Progenitor cell of endocrine pancreas (in vitro differentiated cells): ENCODE results near the gene SRSF8. TPM values are rescaled to one million over a fixed set of nuclear protein-coding genes. Genes with fewer than 3 reads are reported as not detected.
"Not testable (repeated sequence)": the region's sequence is repeated elsewhere in the genome, so short reads cannot be mapped to it uniquely, and the experiment has no call there.

Experiments used
- DNase-seq: peaks from one replicate; pipeline ENCODE4 v3.0.0; 2021; ENCODE audit warnings: low spot score; ENCODE audit not compliant: unreplicated experiment
- H3K27ac Mint-ChIP-seq: 2 replicates; pipeline ENCODE4 v1.8.0; 2021; ENCODE audit warnings: mild to moderate bottlenecking, moderate library complexity, mixed read lengths
- H3K27me3 Mint-ChIP-seq: 2 replicates; pipeline ENCODE4 v1.8.0; 2021; ENCODE audit warnings: mixed read lengths
- H3K36me3 Mint-ChIP-seq: 2 replicates; pipeline ENCODE4 v1.8.0; 2022; ENCODE audit warnings: mixed read lengths; ENCODE audit not compliant: insufficient read depth
- H3K4me1 Mint-ChIP-seq: 2 replicates; pipeline ENCODE4 v1.8.0; 2021; ENCODE audit warnings: low read depth, mixed read lengths
- H3K4me3 Mint-ChIP-seq: 2 replicates; pipeline ENCODE4 v1.8.0; 2021; ENCODE audit warnings: low read depth, mild to moderate bottlenecking, moderate library complexity, mixed read lengths
- H3K9me3 Mint-ChIP-seq: 2 replicates; pipeline ENCODE4 v1.8.0; 2021; ENCODE audit warnings: low read depth, mixed read lengths
- total RNA-seq: library from RNA; stranded (reverse); gene quantifications from 2 replicates; pipeline ENCODE4 v1.2.1, GENCODE V29; 2021
- TF ChIP-seq, protein P1 (sequence below): fragments of 200-600 bp; sonication (generic); IDR thresholded peaks from one replicate; pipeline ENCODE4 v1.5.0; 2021; ENCODE audit warnings: antibody characterized with exemption, mild to moderate bottlenecking; ENCODE audit not compliant: unreplicated experiment

The SRSF8 gene
- total RNA-seq, 1 donor from 2014 or later: 43.4 TPM

DNA sequence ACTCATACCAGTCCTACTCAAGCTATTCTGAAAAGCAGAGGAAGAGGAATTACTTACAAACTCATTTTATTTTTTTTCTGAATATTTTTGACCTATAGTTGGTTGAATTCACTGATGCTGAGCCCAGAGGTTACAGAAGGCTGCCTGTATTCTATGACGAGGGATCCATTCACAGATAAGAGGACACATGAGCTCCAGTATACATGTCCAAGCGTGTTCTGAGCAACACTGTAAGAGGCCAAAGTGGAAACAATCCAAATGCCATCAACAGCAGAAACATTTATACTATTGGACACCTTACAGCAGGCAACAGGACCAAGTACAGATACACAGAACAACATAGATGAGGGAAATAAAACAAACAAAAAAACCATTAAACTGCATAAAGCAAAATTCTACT is 31.4 kb upstream of the SRSF8 start:
- H3K27me3 Mint-ChIP-seq: peaks cover 11% of the 10 kb centered on the region
- no peak overlapping the region for H3K4me3 Mint-ChIP-seq
- no peak for DNase-seq
- H3K36me3 Mint-ChIP-seq: no peaks in the 10 kb centered on the region
- no peak overlapping the region for H3K27ac Mint-ChIP-seq
- TF ChIP-seq, protein P1, sequence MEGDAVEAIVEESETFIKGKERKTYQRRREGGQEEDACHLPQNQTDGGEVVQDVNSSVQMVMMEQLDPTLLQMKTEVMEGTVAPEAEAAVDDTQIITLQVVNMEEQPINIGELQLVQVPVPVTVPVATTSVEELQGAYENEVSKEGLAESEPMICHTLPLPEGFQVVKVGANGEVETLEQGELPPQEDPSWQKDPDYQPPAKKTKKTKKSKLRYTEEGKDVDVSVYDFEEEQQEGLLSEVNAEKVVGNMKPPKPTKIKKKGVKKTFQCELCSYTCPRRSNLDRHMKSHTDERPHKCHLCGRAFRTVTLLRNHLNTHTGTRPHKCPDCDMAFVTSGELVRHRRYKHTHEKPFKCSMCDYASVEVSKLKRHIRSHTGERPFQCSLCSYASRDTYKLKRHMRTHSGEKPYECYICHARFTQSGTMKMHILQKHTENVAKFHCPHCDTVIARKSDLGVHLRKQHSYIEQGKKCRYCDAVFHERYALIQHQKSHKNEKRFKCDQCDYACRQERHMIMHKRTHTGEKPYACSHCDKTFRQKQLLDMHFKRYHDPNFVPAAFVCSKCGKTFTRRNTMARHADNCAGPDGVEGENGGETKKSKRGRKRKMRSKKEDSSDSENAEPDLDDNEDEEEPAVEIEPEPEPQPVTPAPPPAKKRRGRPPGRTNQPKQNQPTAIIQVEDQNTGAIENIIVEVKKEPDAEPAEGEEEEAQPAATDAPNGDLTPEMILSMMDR: no peak
- no peaks in the 10 kb centered on the region for H3K4me1 Mint-ChIP-seq
- H3K9me3 Mint-ChIP-seq: peaks cover 4% of the 10 kb centered on the region

DNA sequence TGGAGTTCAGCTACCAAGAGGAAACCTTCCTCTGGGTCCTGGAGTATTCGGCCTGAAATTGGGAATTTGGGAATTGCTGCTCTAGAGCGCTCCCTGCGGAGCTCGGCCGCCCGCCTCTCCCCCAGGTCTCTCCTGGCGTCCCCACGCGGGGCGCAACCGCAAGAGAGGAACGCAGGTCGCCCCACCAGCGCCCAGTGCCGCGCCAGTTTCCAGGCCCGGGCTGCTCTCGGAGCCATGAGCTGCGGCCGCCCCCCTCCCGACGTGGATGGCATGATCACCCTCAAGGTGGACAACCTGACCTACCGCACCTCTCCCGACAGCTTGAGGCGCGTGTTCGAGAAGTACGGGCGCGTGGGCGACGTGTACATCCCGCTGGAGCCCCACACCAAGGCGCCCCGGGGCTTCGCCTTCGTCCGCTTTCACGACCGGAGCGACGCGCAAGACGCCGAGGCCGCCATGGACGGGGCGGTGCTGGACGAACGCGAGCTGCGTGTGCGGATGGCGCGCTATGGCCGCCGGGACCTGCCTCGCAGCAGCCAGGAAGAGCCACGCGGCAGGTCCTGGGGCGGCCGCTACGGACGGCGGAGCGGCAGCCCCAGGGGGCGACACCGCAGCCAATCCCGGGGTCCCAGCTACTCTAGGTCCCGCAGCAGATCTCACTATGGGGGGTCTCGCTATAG is 29.2 kb upstream of the SRSF8 start:
- H3K27ac Mint-ChIP-seq, H3K4me3 Mint-ChIP-seq, H3K9me3 Mint-ChIP-seq, DNase-seq, H3K4me1 Mint-ChIP-seq, H3K36me3 Mint-ChIP-seq: not testable (repeated sequence)
- peaks cover 11% of the 10 kb centered on the region for H3K27me3 Mint-ChIP-seq

DNA sequence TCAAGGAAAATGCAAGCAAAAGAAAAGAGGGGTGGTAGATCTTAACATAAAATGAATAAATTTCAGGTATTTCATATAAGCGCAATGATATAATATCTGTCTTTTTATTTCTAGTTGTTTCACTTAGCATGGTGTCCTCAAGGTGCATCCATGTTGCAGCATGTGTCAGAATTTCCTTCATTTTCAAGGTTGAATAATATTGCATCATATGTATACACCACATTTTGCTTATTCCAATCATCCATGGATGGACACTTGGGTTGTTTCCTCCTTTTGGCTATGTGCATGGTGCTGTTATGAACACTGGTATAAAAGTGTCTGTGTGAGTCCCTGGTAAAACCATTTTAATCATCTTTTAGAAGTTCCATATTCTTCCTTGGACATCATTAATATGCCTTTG is 24.5 kb upstream of the SRSF8 start:
- H3K36me3 Mint-ChIP-seq: no peaks in the 10 kb centered on the region
- H3K4me3 Mint-ChIP-seq: no peak overlapping the region
- no peak overlapping the region for H3K27ac Mint-ChIP-seq
- peaks cover 4% of the 10 kb centered on the region for H3K27me3 Mint-ChIP-seq
- DNase-seq: no peak
- TF ChIP-seq, protein P1: no peak
- peaks cover 11% of the 10 kb centered on the region for H3K4me1 Mint-ChIP-seq
- H3K9me3 Mint-ChIP-seq: peaks cover 4% of the 10 kb centered on the region

DNA sequence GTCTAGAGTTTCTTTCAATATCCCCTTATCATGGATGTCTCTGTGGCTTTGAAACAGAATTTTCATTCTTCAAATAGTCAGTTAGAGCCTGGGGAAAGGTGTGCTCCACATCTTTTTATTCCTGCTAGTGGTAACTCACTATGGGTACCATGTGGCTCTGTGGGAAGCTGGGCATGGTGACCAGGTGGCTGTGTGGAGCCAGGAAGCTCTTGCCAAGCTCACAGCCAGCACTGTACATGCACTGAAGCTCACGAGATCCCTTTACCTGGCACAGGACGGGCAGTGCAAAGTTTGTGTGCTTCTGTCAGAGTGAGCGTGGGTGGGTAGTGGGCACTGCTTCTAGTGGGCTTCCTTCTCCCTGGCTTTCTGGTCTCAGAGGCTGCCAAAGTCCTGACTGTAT is 23.8 kb upstream of the SRSF8 start:
- Mint-ChIP-seq H3K27ac (no peak overlapping the region), H3K36me3 (no peaks in the 10 kb centered on the region), H3K27me3 (peaks cover 4% of the 10 kb centered on the region), H3K4me3 (no peak overlapping the region), H3K9me3 (peaks cover 4% of the 10 kb centered on the region), H3K4me1 (peaks cover 11% of the 10 kb centered on the region)
- TF ChIP-seq, protein P1: no peak
- no peak for DNase-seq

DNA sequence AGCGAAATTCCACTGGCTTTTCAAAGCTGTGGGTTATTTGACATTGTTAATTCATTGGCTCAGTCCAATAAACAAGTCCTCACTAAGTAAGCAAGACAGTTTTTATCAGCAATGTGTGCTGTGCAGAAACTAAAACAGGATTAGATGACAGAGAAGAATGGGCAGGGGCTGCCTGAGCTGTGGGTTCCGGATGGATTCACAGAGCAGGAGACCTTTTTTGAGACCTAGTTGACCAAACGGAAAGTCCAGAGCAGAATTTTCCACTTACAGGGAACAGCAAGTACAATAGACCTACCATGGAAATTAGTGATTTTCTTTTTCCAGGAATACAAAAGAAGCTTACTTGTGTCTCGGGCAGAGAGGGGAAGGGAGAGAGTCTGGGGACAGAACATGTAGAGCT is 22.7 kb upstream of the SRSF8 start:
- H3K9me3 Mint-ChIP-seq: no peaks in the 10 kb centered on the region
- TF ChIP-seq, protein P1: no peak
- H3K27ac Mint-ChIP-seq: no peak overlapping the region
- no peaks in the 10 kb centered on the region for H3K36me3 Mint-ChIP-seq
- H3K4me3 Mint-ChIP-seq: no peak overlapping the region
- H3K4me1 Mint-ChIP-seq: peaks cover 11% of the 10 kb centered on the region
- H3K27me3 Mint-ChIP-seq: peaks cover 4% of the 10 kb centered on the region
- DNase-seq: no peak

DNA sequence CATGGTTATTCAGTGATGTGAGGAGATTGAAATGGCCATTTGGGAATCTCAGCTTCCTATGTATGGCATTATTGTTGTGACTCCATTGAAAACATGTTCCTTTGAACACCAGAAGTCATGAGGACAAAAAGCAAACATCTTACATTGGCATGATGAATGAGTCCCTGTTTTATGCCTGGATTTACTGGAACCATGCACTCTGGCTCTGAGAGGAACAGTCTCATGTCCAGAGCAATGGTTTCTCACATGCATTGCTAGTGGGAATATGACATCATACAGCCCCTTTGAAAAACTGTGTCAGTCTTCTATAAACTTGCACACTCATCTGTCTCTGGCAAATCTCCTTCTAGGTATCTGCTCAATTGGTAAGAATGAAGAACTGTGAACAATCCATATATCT is 20.9 kb upstream of the SRSF8 start:
- Mint-ChIP-seq H3K27me3 (peaks cover 4% of the 10 kb centered on the region), H3K4me3 (no peak overlapping the region), H3K27ac (no peak overlapping the region), H3K36me3 (no peaks in the 10 kb centered on the region), H3K9me3 (no peaks in the 10 kb centered on the region), H3K4me1 (peaks cover 11% of the 10 kb centered on the region)
- no peak for DNase-seq
- TF ChIP-seq, protein P1: no peak

DNA sequence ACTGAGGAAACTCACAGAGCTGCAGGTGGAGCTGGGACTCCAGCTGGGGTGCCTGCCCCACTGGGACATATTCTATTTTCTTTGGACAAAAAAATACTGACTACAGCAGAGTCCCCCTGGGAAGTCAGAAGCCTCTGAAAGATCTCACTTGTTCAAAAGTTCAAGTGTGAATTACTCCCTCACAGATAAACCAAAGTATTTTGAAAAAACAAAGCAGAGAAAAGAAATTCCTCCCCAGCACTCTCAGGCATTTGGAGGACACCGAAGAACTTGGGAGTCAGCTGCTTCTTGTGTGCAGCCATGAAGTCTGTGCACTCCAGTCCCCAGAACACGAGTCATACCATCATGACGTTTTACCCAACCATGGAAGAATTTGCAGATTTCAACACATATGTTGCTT is 17.6 kb upstream of the SRSF8 start, which contains the start of gene KDM4F:
TSS of gene KDM4F (plus strand) at position 301 of the 400 bp plus-strand sequence.
- H3K4me1 Mint-ChIP-seq, H3K27me3 Mint-ChIP-seq, H3K9me3 Mint-ChIP-seq, H3K36me3 Mint-ChIP-seq, H3K4me3 Mint-ChIP-seq, DNase-seq, H3K27ac Mint-ChIP-seq: not testable (repeated sequence)
